Fibroblast of lung (primary cell): ENCODE data around the gene CPSF3.

Experiments used
- EZH2 ChIP-seq: IDR thresholded peaks from 2 replicates; pipeline ENCODE4 v1.5.1; 2012; ENCODE audit warnings: low read length, control low read depth, mild to moderate bottlenecking; ENCODE audit errors: missing control alignments
- TF ChIP-seq, protein P1 (sequence below), 2 donors: IDR thresholded peaks in 1 of 2; conservative IDR thresholded peaks in 1 of 2; 1 replicate in 1 of 2; 2 replicates in 1 of 2; pipeline ENCODE4 v1.5.1; 2011 to 2012; ENCODE audit warnings: low read length in 2 of 2, control low read depth in 1 of 2, inconsistent platforms in 1 of 2, low read depth in 1 of 2, mild to moderate bottlenecking in 1 of 2

DNA sequence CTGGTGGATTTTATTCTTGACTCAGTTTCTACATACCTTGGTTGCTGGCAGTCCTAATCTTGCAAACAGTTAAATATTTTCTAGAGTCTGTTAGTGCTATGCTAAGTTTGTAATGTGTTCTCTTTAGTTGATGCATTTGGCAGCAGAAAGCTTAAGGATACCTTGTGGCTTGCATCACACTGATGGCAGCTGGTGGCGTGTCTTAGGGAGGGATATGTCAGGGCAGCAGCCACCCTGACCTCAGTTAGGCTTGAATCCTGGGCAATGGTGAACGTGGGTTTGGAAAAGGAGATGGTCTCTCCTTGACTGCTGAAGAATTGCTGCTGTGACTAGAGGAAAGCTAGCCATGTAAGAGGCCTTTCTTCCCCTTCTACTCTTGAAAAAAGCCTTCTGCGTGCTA lies 55.1 kb downstream of the CPSF3 start:
- TF ChIP-seq, protein P1, sequence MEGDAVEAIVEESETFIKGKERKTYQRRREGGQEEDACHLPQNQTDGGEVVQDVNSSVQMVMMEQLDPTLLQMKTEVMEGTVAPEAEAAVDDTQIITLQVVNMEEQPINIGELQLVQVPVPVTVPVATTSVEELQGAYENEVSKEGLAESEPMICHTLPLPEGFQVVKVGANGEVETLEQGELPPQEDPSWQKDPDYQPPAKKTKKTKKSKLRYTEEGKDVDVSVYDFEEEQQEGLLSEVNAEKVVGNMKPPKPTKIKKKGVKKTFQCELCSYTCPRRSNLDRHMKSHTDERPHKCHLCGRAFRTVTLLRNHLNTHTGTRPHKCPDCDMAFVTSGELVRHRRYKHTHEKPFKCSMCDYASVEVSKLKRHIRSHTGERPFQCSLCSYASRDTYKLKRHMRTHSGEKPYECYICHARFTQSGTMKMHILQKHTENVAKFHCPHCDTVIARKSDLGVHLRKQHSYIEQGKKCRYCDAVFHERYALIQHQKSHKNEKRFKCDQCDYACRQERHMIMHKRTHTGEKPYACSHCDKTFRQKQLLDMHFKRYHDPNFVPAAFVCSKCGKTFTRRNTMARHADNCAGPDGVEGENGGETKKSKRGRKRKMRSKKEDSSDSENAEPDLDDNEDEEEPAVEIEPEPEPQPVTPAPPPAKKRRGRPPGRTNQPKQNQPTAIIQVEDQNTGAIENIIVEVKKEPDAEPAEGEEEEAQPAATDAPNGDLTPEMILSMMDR (conservative IDR thresholded peaks at IDR 0.05 in 1 of 2, IDR thresholded peaks at IDR 0.05 in 1 of 2; ENCODE audit: low read depth in 1 of 2, low read length in 2 of 2): no peak
- TF ChIP-seq EZH2: no peak
